Thoracic aorta (tissue), 2 donors: ENCODE data around the gene NIPBL. TPM values are rescaled to one million over a fixed set of nuclear protein-coding genes. Genes with fewer than 3 reads are reported as not detected.

Experiments
- ATAC-seq: fragments of 150-250 bp; one replicate; pipeline ENCODE4 v1.8.0; 2017; ENCODE audit warnings: low read depth; ENCODE audit not compliant: insufficient number of reproducible peaks, low FRiP score
- DNase-seq: peaks from one replicate; pipeline ENCODE4 v3.0.0-alpha.2; 2020; ENCODE audit warnings: low spot score
- H3K27ac ChIP-seq, 2 donors: fragments of 200-600 bp; sonication (generic); 1 replicate in 1 of 2; 2 replicates in 1 of 2; pipeline ENCODE4 v1.5.1; 2016; ENCODE audit warnings: mild to moderate bottlenecking in 2 of 2, moderate library complexity in 2 of 2
- H3K27me3 ChIP-seq: fragments of 200-600 bp; sonication (generic); replicated peaks from 2 replicates; pipeline ENCODE4 v1.6.0; 2016; ENCODE audit warnings: mild to moderate bottlenecking; ENCODE audit not compliant: insufficient read depth
- H3K36me3 ChIP-seq: fragments of 200-600 bp; sonication (generic); one replicate; pipeline ENCODE4 v1.5.1; 2016
- H3K4me1 ChIP-seq, 2 donors: fragments of 200-600 bp; sonication (generic); 1 replicate in 1 of 2; 2 replicates in 1 of 2; pipeline versions ENCODE4 v1.5.1 to v1.6.0; 2016; ENCODE audit warnings: low read depth in 2 of 2, mild to moderate bottlenecking in 1 of 2; ENCODE audit not compliant: control insufficient read depth in 1 of 2
- H3K4me3 ChIP-seq: fragments of 200-600 bp; sonication (generic); 2 replicates; pipeline ENCODE4 v1.5.1; 2016; ENCODE audit warnings: mild to moderate bottlenecking
- H3K9me3 ChIP-seq: fragments of 200-600 bp; sonication (generic); 2 replicates; pipeline ENCODE4 v1.5.1; 2016
- total RNA-seq, 2 donors: library from RNA; depleted of rRNA; stranded (reverse); fragments of >200 nt; gene quantifications; one replicate each; pipeline versions ENCODE4 v1.1.0 to v1.2.3, GENCODE V29; 2016
- TF ChIP-seq, protein P1 (sequence below): fragments of 200-600 bp; sonication (generic); IDR thresholded peaks from one replicate; pipeline ENCODE4 v1.5.1; 2019; ENCODE audit warnings: antibody characterized with exemption

Gene NIPBL, protein sequence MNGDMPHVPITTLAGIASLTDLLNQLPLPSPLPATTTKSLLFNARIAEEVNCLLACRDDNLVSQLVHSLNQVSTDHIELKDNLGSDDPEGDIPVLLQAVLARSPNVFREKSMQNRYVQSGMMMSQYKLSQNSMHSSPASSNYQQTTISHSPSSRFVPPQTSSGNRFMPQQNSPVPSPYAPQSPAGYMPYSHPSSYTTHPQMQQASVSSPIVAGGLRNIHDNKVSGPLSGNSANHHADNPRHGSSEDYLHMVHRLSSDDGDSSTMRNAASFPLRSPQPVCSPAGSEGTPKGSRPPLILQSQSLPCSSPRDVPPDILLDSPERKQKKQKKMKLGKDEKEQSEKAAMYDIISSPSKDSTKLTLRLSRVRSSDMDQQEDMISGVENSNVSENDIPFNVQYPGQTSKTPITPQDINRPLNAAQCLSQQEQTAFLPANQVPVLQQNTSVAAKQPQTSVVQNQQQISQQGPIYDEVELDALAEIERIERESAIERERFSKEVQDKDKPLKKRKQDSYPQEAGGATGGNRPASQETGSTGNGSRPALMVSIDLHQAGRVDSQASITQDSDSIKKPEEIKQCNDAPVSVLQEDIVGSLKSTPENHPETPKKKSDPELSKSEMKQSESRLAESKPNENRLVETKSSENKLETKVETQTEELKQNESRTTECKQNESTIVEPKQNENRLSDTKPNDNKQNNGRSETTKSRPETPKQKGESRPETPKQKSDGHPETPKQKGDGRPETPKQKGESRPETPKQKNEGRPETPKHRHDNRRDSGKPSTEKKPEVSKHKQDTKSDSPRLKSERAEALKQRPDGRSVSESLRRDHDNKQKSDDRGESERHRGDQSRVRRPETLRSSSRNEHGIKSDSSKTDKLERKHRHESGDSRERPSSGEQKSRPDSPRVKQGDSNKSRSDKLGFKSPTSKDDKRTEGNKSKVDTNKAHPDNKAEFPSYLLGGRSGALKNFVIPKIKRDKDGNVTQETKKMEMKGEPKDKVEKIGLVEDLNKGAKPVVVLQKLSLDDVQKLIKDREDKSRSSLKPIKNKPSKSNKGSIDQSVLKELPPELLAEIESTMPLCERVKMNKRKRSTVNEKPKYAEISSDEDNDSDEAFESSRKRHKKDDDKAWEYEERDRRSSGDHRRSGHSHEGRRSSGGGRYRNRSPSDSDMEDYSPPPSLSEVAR (N-terminal part only)
- total RNA-seq = 10 to 100 TPM; 38.6 to 50.8 TPM

DNA sequence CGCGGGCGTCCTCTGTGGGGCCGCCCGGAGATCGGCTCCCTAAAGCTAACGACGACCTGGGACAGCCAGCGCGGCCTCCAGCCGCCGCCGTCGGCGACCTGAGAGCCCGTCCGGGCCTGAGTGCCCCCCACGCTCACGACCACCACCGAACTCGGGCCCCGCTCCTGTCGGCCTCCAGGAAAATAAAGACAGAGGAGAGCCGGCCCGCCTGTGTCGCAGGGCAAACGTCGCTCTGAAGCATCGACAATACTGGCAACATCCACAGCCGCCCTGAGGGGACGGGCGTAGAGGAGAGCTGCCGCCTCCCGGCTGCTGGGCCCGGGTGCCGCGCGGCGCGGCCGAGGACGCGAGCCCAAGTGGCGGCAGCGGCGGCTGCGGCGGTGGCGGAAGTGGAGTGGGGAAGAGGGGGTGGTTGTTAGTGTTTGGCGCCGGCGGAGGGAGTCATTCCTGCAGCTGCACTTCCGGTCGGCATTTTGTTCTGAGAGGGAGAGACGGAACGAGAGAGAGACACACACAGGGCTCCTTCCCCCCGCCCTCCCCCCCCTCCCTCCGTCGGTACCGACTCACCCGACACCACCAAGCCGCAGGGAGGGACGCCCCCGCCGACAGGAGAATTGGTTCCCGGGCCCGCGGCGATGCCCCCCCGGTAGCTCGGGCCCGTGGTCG, at the start of gene NIPBL:
Gene NIPBL (plus strand): TSS at position 471 of the 666 bp plus-strand sequence. CDS start 76,928 bp downstream, outside the sequence.
- ATAC-seq = peak; percentile 90
- TF ChIP-seq, protein P1, sequence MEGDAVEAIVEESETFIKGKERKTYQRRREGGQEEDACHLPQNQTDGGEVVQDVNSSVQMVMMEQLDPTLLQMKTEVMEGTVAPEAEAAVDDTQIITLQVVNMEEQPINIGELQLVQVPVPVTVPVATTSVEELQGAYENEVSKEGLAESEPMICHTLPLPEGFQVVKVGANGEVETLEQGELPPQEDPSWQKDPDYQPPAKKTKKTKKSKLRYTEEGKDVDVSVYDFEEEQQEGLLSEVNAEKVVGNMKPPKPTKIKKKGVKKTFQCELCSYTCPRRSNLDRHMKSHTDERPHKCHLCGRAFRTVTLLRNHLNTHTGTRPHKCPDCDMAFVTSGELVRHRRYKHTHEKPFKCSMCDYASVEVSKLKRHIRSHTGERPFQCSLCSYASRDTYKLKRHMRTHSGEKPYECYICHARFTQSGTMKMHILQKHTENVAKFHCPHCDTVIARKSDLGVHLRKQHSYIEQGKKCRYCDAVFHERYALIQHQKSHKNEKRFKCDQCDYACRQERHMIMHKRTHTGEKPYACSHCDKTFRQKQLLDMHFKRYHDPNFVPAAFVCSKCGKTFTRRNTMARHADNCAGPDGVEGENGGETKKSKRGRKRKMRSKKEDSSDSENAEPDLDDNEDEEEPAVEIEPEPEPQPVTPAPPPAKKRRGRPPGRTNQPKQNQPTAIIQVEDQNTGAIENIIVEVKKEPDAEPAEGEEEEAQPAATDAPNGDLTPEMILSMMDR = no peak
- H3K27ac ChIP-seq = peak within 1 kb of the TSS; percentile 97
- H3K4me3 ChIP-seq = peak within 1 kb of the TSS; percentile 95
- H3K4me1 ChIP-seq = peaks cover 31 to 48% of the 10 kb centered on the region in 2 donors
- H3K9me3 ChIP-seq = no peaks in the 10 kb centered on the region
- DNase-seq = peak; percentile 84
- no peaks in the 10 kb centered on the region for H3K36me3 ChIP-seq
- no peaks in the 10 kb centered on the region for H3K27me3 ChIP-seq

DNA sequence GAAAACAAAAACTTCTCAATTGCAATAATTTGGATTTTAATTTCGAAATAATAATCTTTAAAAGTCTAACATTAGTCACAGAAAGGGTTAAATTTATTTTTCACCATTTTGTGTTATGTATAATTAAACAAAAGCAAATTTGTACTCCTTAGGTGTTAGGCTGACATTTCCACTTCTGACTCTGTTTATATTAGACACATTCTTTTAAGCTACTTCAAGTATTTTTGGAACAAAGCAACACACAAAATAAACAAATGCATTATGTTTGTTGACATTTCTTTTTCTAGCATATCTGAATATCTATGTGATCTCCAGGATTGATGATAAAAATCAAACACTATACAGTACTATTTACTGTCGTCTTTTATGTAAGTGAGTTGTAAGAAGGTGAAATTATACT, 44.3 kb upstream of the NIPBL start:
- H3K4me1 ChIP-seq = no peaks in the 10 kb centered on the region
- H3K36me3 ChIP-seq = no peaks in the 10 kb centered on the region
- no peak for ATAC-seq
- TF ChIP-seq, protein P1 = no peak
- no peak overlapping the region for H3K4me3 ChIP-seq
- no peak overlapping the region for H3K27ac ChIP-seq
- H3K9me3 ChIP-seq = no peaks in the 10 kb centered on the region
- no peaks in the 10 kb centered on the region for H3K27me3 ChIP-seq
- DNase-seq = no peak

DNA sequence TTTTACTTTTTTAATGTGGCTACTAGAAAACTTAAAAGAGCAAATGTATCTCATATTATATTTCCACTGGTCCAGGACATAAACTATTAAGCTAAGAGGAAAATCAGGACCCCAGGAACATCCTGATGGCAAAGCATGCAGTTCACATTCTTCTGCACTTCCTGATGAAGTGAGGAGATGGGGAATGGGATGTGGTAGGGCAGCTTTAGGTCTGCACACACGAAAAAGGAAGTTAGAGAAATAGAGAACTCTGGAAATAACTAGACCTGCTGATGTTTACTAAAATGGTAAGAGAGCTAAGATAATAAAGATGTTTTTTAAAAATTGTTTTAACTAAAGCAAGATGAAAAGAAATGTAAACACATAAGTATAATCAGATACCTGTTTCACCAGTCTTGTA, 39.7 kb upstream of the NIPBL start:
- ATAC-seq = no peak

DNA sequence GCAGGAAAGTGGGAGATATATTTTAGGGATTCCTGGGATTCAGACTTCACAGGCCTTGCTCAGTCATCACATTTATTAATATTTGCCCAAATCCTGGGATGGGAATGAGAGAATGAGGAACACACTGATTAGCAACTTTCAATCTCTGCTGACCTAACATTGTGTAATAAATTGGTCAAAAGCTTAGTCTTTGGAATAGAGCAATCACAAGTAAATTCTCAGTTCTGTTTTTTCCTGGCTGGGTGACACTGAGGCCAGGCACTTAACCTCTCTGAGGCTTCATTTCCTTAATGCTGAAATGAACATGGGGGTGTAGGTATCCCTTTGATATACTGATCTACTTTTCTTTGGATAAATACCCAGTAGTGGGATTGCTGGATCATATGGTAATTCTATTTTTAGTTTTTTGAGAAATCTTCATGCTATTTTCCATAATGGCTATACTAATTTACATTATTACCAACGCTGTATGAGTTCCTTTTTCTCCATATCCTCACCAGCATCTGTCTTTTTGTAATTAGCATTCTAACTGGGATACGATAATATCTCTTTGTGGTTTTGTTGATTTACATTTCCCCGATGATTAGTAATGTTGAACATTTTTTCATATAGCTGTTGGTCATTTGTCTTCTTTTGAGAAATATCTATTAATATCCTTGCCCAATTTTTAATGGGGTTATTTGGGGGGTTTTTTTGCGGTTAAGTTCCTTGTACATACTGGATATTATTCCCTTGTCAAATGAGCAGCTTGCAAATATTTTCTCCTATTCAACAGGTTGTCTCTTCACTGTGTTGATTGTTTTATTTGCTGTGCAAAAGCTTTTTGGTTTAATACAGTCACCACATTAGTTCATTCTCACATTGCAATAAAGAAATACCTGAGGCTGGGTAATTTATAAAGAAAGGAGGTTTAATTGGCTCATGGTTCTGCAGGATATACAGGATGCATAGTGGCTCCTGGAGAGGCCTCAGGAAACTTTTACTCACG, 36.8 kb upstream of the NIPBL start:
- Histone ChIP-seq H3K27ac (no peak overlapping the region), H3K4me1 (no peaks in the 10 kb centered on the region), H3K9me3 (no peaks in the 10 kb centered on the region), H3K27me3 (no peaks in the 10 kb centered on the region), H3K4me3 (no peak overlapping the region), H3K36me3 (no peaks in the 10 kb centered on the region)
- TF ChIP-seq, protein P1 = no peak
- ATAC-seq (no peak), DNase-seq (no peak)

More for the DNA sequence above, 39.7 kb upstream of the NIPBL start:
- no peaks in the 10 kb centered on the region for H3K9me3 ChIP-seq
- H3K36me3 ChIP-seq = no peaks in the 10 kb centered on the region
- TF ChIP-seq, protein P1 = no peak
- H3K4me1 ChIP-seq = no peaks in the 10 kb centered on the region
- no peak for DNase-seq
- no peak overlapping the region for H3K4me3 ChIP-seq
- H3K27me3 ChIP-seq = no peaks in the 10 kb centered on the region
- no peak overlapping the region for H3K27ac ChIP-seq
